ES-I3 (cell line): ENCODE data around the gene NDUFA12.
A peak's percentile ranks its signal among the peaks of the same experiment; 100 is the strongest.

Experiments used
- H3K36me3 ChIP-seq: 2 replicates; pipeline ENCODE4 v1.6.1; 2013; ENCODE audit warnings: mild to moderate bottlenecking, low read length, control low read depth, moderate library complexity; ENCODE audit not compliant: insufficient read depth
- H3K4me1 ChIP-seq: 2 replicates; pipeline ENCODE4 v1.6.1; 2013; ENCODE audit warnings: mild to moderate bottlenecking, control low read depth, low read length; ENCODE audit not compliant: insufficient read depth
- H3K9ac ChIP-seq: 2 replicates; pipeline ENCODE4 v1.6.1; 2013; ENCODE audit warnings: low read depth, mild to moderate bottlenecking, low read length, moderate library complexity
- H3K9me3 ChIP-seq: 2 replicates; pipeline ENCODE4 v1.6.1; 2013; ENCODE audit warnings: mild to moderate bottlenecking, low read length, moderate library complexity; ENCODE audit not compliant: control insufficient read depth, insufficient read depth

The NDUFA12 gene

DNA sequence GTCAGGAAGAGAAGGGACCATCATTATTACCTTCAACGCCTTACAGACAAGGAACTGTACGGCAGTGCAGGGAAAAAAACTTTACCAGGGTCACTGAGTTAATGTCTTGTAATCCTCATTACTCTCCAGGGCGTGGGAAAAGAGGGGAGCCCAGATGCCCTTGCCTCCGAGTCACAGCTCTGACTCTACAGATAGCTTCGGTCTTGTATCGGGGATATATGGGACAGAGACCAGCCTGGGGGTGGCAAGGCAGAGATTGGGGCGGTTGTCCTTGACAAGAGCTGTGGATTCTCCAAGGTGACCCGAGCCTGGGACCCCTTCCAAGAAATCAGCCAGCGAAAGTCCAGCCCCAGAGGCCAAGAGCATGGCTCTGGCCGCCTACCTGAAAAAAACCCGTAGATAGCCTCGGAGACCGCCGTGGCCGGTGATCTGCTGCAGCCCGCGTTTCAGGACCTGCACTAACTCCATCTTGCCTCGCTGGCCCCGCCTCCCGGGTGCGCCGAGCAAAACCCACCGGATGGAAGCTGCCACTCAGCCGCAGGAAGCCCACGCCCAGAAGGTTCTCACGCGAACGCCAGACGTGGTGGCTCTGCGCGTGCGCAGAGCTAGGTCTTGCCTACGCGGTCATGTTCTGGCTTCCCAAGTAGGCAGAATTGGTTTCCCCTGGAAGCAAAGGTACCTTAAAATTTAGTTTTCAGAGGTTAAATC lies at the start of gene NDUFA12:
Gene NDUFA12, minus strand, starts transcription at position 485 of the 708 bp plus-strand sequence. Its CDS starts 17 bp downstream, at position 468.
- Histone ChIP-seq H3K9me3 (peaks cover 3% of the 10 kb centered on the region; the same call in 1 of the 2 replicates), H3K36me3 (no peaks in the 10 kb centered on the region), H3K9ac (peak within 1 kb of the TSS; percentile 77), H3K4me1 (no peaks in the 10 kb centered on the region)

GRCh38 chr12:95051241-95051640 lies 47.7 kb upstream of the NDUFA12 start:
- Histone ChIP-seq H3K36me3 (peaks cover 11% of the 10 kb centered on the region), H3K9me3 (no peaks in the 10 kb centered on the region), H3K9ac (no peak overlapping the region), H3K4me1 (no peaks in the 10 kb centered on the region)

DNA sequence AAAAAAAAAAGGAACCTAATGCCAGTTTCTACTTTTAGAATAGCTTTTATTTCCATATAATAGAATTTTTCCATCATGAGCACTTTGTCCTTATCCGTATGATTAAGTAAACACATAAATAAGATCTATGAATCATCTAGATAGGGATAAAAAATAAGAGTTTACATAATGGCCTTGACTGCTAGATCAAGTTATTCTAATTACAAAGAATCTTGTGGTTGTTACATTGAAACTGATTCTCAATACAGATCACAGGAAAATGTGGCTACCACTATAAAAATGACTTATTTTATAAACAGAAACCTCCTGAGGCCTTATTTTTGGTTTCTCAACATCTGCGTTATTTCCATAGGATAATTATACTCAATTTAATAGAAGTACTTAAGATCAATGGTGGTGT lies 34.4 kb upstream of the NDUFA12 start:
- no peaks in the 10 kb centered on the region for H3K9me3 ChIP-seq
- H3K4me1 ChIP-seq: no peaks in the 10 kb centered on the region
- no peaks in the 10 kb centered on the region; the same call in none of the 2 replicates for H3K36me3 ChIP-seq
- H3K9ac ChIP-seq: no peak overlapping the region

- H3K9me3 ChIP-seq: no peaks in the 10 kb centered on the region
- no peaks in the 10 kb centered on the region; the same call in none of the 2 replicates for H3K36me3 ChIP-seq
- no peak overlapping the region for H3K9ac ChIP-seq
- no peaks in the 10 kb centered on the region for H3K4me1 ChIP-seq
These were observed 31.3 kb upstream of the NDUFA12 start for GRCh38 chr12:95034750-95035149.

DNA sequence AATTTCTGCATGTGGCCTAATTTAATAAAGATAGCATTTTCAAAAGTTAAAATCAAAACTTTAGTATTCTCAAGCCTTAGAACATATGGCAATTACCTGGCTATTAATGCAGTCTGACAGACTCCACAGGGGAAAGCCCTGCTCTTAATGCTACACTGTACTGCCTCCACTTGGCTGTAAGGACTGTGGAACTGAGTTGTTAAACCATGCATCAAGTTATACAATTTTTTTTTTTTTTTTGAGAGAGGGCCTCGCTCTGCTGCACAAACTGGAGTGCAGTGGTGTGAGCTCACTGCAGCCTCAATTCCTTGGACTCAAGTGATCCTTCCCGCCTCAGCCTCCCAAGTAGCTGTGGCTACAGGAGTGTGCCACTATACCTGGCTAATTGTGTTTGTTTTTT lies 19.0 kb upstream of the NDUFA12 start:
- Histone ChIP-seq H3K9me3 (no peaks in the 10 kb centered on the region), H3K9ac (no peak overlapping the region), H3K36me3 (peaks cover 6% of the 10 kb centered on the region; the same call in 1 of the 2 replicates), H3K4me1 (no peaks in the 10 kb centered on the region)

DNA sequence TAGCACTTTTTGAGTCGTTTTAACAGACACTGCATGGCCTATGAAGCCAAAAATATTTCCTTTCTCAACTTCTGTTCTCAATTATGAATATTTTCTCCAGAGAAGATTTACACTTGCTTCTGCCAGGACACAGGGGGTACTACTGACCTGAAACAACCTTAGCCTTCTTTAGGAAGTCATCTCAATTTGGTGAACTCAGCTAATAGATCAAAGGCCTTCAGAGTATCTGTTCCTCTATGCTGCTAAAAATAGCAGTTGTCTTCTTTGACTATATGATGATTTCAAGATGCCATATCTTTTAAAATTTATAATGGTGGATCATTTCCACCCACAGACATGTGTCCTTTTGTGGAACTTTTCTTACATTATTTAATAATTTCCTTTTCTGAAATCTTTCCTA lies 14.0 kb upstream of the NDUFA12 start:
- Histone ChIP-seq H3K4me1 (no peaks in the 10 kb centered on the region), H3K36me3 (no peaks in the 10 kb centered on the region), H3K9ac (no peak overlapping the region), H3K9me3 (no peaks in the 10 kb centered on the region)

DNA sequence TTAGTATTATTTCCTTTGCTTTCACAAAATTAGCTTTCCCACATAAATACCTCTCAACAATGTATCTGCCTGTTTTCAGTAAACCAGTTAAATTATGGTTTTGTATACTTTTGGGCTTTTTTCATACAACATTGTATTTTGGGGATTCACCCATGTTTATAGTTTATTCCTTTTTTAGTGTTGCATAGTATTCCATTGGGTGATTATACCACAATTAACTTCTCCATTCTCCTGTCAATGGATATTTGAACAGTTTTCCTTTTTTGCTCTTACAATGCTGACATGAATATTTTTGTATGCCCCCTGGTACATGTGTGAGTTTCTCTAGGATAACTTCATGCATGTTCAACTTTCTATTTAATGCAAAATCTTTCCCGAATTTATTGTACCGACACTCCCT lies 12.6 kb upstream of the NDUFA12 start:
- no peaks in the 10 kb centered on the region for H3K36me3 ChIP-seq
- H3K4me1 ChIP-seq: no peaks in the 10 kb centered on the region
- H3K9ac ChIP-seq: no peak overlapping the region
- no peaks in the 10 kb centered on the region for H3K9me3 ChIP-seq

- no peak overlapping the region for H3K9ac ChIP-seq
- no peaks in the 10 kb centered on the region for H3K9me3 ChIP-seq
- no peaks in the 10 kb centered on the region for H3K36me3 ChIP-seq
- H3K4me1 ChIP-seq: no peaks in the 10 kb centered on the region
These were observed 11.1 kb upstream of the NDUFA12 start for GRCh38 chr12:95014554-95014953.

DNA sequence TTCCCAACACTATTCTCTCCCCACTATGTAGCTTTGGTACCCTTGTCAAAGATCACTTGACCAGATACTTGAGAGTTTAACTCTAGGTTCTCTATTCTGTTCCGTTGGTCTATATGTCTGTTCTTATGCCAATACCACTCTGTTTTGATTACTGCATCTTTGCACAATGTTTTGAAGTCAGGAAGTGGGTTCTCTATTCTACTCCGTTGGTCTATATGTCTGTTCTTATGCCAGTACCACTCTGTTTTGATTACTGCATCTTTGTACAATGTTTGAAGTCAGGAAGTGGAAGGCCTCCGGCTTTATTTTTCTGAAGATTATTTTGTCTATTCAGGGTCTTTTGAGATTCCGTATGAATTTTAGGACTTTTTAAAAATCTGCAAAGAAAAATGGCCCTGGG lies 2.7 kb upstream of the NDUFA12 start:
- Histone ChIP-seq H3K36me3 (no peaks in the 10 kb centered on the region), H3K4me1 (no peaks in the 10 kb centered on the region), H3K9me3 (peaks cover 3% of the 10 kb centered on the region; the same call in 1 of the 2 replicates), H3K9ac (no peak overlapping the region)

DNA sequence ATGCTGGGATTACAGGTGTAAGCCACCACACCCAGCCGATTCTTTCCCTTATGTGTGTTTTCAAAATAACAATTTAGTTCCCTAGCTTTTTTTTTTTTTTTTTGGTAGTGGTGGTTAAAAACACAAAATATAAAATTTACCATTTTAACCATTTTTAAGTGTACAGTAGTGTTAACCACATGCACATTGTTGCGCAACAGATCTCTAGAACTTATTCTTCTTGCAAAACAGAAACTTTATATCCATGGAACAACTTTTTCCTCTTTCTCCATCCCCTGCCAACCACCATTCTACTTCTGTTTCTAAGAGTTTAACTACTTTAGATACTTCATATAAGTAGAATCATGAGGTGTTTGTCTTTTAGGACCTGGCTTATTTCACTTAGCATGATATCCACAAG lies 1.1 kb upstream of the NDUFA12 start:
- H3K9me3 ChIP-seq: peaks cover 3% of the 10 kb centered on the region; the same call in 1 of the 2 replicates
- no peak overlapping the region for H3K9ac ChIP-seq
- no peaks in the 10 kb centered on the region for H3K36me3 ChIP-seq
- H3K4me1 ChIP-seq: no peaks in the 10 kb centered on the region

DNA sequence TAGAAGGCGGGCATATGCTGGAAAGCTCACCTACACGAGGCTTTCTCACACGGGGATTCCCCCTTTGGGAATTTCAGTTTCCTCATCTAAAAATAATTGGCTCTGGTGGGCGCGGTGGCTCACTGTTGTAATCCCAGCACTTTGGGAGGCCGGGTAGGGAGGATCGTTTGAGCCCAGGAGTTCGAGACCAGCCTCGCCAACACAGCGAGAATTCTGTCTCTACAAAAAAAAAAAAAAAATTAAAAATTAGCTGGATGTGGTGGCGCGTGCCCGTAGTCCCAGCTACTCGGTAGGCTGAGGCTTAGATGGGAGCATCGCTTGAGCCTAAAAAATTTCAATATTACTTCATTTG lies 400 bp upstream of the NDUFA12 start:
- Histone ChIP-seq H3K9ac (peak overlapping the region; percentile 77; the same call in 1 of the 2 replicates), H3K4me1 (no peaks in the 10 kb centered on the region), H3K9me3 (peaks cover 3% of the 10 kb centered on the region; the same call in 1 of the 2 replicates), H3K36me3 (no peaks in the 10 kb centered on the region)

DNA sequence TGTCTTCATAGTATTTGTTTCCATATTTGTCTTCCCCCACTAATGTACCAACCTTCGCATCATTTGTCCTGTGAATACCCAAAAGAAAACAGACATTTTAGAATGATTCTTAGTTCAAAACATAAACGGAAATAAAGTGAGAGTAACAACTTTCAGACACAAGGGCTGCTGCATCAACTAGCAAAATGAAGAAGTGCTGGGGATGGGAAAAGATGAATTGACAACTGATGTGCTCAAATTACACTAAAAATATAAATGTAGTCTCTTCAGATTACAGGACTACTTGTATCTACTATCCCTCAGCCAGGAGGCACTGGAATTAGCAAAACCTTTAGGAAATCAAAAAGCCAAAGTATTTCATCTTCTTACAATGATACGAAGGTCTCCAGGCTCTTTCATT lies 743 bp downstream of the NDUFA12 start:
- Histone ChIP-seq H3K9me3 (peaks cover 1% of the 10 kb centered on the region; the same call in 1 of the 2 replicates), H3K9ac (peak overlapping the region; percentile 77), H3K36me3 (no peaks in the 10 kb centered on the region), H3K4me1 (no peaks in the 10 kb centered on the region)

GRCh38 chr12:94998326-94998725 lies 5.2 kb downstream of the NDUFA12 start:
- Histone ChIP-seq H3K4me1 (no peaks in the 10 kb centered on the region), H3K9ac (no peak overlapping the region), H3K9me3 (no peaks in the 10 kb centered on the region), H3K36me3 (peaks cover 4% of the 10 kb centered on the region; the same call in 1 of the 2 replicates)

DNA sequence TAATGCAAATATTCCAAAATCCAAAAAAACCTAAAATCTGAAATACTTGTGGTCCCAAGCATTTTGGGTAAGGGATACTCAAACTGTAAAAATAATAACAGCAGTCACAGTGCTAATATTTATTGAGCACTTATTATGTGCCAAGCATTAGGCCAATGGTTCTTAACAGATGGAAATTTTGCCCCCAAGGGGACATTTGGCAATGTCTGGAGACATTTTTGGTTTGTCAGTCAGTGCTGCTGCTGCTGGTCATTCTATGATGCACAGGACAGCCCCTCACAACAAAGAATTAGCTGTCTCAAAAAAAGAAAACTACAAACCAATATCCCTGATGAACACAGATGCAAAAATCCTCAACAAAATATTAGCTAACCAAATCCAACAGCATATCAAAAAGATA lies 5.8 kb downstream of the NDUFA12 start:
- Histone ChIP-seq H3K36me3 (peaks cover 4% of the 10 kb centered on the region; the same call in 1 of the 2 replicates), H3K9me3 (no peaks in the 10 kb centered on the region), H3K4me1 (no peaks in the 10 kb centered on the region), H3K9ac (no peak overlapping the region)

DNA sequence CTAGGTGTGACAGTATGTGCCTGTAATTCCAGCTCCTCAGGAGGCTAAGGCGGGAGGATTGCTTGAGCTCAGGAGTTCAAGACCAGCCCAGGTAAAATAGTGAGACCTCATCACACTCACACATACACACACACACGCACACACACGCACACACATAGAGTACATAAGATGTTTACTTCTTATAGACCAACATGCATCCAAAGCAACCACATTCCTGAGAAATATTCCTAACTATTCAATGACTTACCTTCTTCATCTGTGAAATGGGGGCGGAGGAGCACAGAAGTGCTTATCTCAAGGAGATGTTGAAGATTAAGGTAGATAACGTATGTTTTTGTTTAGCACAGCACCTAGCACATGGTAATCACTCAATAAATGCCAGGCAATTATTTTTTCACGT lies 6.4 kb downstream of the NDUFA12 start:
- H3K4me1 ChIP-seq: no peaks in the 10 kb centered on the region
- H3K36me3 ChIP-seq: peaks cover 4% of the 10 kb centered on the region; the same call in 1 of the 2 replicates
- no peak overlapping the region for H3K9ac ChIP-seq
- H3K9me3 ChIP-seq: no peaks in the 10 kb centered on the region
